CD4-positive, alpha-beta T cell treated with Interleukin-21 for 1 hour (primary cell): ENCODE data around the gene MYH10.
"Not testable (repeated sequence)": the region's sequence is repeated elsewhere in the genome, so short reads cannot be mapped to it uniquely, and the experiment has no call there.

Experiments
- DNase-seq: peaks from one replicate; pipeline ENCODE4 v3.0.0-alpha.2; 2020

MYH10 gene

DNA sequence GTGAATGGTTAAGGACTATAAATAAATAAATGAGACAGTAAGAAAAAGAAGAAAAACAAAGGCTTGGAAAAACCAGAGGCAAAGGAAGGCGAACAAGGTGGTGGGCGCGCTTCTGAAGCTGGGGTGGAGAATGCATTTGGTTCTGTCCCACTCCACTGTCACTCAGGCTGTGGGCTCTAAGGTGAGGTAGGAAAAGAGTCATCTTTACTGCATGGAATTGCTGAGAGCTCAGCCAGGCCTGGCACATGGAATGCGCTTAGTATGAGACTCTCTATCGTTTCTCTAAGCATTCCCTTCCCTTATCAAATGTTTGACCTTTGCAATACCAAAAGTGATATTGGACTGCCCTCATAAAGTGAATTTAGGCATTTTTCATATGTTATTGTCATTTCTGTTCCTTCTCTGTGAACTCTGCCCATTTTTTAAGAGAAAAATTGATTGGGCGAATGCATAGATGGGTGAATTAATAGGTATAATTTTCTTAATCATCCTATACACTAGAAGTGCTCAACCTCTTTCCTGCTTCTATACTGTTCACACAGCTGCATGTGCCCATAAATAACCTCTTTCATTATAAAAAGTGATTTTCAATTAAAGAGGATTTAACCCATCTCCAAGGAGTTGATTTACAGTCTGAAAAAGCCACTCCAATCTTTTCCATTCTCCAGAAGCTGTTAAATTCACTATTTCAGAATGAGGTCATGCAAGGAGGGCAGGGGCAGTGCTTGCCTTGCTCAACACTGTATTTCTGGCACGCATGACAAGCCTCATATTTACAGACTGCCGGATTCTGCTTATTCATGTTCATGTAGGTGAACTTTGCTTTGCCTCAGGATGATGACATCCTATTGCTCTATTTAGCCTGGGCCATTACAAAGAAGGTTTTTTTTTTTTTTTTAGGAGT lies 87.7 kb downstream of the MYH10 start:
- no peak for DNase-seq

DNA sequence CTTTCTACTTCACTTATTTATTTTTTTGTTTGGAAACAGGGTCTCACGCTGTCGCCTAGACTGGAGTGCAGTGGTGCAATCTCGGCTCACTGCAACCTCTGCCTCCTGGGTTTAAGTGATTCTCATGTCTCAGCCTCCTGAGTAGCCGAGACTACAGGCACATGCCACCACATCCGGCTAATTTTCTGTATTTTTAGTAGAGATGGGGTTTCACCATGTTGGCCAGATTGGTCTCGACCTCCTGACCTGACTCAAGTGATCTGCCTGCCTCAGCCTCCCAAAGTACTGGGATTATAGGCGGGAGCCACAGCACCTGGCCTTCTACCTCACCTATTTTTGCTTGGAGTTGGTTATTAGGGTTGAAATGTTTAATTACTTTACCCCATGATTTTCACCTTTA lies 90.5 kb downstream of the MYH10 start:
- DNase-seq = not testable (repeated sequence)

DNA sequence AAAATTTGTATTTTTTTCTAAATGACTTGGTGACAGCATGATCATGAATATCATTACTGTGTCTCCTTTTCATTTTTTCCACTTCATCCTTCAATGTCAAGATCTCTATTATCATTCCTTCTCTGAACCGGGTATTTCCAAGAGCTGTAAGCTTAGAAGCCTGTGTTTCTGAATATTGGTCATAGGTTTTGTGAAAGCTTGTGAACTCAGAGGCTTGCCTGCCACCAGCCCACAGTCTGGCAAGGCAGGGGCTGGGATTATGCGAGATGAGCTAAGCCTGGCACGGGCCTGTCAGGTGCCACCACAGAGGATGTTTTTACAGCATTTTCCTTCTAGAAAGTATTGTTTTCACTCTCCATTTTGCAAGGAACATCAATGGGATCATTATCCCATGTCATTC lies 92.8 kb downstream of the MYH10 start:
- DNase-seq = no peak

DNA sequence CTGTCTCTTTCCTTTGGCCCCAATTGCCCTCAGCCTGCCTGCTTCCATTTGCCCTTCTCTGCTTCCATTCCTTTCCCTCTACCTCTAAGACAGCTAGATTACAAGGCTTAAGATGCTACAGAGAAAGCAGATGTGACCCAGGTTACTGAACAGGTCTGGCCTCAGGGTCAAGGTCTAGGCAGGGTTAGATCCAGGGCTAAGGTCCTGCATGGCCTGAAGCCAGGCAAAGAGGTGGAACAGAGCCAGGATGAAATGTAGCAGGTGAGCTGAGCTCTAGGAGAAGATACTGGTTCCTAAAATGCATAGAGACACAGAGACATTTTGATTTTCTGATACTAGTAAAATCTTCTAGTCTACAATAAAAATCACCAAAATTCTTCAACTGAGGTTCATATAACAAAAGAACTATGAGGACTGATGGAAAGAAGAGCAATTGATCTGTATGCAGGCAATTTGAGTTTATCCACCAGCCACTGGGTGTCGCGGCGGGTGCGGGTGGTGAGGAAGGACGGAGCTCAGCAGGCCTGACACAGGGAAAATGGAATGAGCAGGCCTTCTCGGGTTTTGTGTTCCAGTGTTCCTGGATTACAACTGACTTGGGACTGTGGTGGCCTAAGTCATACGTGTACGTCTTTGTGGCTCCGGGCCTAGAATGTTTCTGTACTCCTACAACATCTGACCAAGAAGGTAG lies 95.9 kb downstream of the MYH10 start:
- DNase-seq = no peak

DNA sequence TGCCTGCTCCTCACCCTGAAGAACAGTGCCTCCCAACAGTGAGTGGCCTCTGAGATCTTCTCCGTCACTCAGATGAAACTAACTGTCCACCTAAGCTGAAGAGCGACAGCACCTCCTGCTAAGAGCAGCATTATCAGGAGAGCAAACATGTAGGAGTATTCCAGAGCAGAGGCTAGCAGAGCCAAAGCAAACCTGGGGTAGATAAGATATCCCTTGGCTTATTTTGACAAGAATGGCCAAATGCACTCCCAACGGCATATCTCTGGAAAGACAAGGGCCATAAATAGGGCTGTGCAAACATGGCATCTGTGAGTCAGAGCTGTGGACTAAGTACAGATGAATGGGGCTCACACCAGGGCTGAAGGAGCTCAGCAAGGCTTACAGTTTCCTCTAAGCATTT lies 98.5 kb downstream of the MYH10 start:
- DNase-seq = no peak

DNA sequence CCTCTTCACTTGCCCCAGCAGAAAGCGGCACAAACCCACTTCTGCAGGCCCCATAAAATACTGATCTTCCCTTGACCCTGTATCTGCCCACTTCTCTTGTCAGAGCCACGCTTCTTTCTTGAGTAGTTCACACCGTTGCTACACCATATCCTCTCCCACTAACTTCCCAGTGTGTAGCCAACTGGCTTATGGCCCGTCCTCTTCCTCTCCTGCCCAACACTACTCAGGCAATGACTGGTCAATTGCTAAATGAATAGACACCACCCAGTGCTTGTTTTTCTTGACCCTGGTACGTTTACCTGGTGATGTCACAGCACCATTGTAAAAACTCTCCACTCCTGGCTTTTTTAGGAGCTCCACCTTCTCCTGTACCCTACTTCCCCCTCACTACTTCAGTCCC lies 107.9 kb downstream of the MYH10 start:
- DNase-seq = no peak

DNA sequence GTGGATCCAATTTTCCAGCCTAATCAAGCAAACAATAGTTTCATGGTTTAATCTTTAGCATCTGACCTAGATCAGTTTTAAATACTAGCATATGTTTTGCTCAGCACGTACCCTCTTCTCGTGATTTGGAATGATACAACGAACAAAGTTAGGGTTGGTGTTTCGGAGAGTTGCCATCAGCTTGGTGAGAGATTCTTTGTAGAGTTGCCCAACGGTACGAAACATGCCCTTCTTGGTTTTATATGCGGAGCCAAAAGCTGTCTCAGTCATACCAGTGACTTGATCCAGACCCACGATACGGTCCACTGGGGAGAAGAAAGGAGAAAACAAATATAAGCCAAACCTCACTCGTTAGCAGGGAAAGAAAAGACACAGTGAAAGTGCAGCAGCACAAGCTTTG lies 109.5 kb downstream of the MYH10 start:
- no peak for DNase-seq

DNA sequence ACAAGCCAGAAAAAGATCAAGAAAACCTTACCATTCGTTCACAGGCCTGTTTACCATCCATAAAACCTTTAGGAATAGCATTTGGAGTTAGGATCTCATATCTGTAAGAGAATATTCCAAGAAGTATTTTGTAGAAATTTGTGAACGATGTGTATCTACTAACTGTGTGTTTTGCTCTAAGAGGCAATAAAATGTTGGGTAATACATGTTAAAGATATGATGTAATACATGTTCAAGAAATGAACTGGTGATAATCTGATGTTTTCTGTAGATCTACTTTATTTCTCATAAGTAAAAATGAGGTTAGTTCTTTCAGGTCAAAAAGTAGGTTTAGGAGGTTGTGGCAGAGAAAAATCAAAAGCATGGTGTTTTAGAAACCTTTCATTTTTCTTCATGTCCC lies 111.7 kb downstream of the MYH10 start:
- no peak for DNase-seq

DNA sequence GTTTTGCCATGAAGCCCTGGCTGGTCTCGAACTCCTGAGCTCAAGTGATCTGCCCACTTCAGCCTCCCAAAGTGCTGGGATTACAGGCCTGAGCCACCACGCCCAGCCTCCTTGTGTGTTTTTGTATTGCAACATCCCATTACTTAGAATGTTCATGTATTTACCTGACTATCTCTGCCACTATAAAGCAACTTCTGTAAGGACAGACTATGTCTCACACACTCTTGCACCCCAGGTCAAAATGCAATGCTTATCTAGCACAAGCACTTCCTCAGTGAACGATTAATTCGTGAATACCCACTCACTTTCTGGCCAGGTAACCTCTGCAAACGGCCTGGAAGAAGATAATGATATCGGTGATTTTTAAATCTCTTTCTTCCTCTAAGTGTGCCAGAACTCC lies 112.2 kb downstream of the MYH10 start:
- no peak for DNase-seq

DNA sequence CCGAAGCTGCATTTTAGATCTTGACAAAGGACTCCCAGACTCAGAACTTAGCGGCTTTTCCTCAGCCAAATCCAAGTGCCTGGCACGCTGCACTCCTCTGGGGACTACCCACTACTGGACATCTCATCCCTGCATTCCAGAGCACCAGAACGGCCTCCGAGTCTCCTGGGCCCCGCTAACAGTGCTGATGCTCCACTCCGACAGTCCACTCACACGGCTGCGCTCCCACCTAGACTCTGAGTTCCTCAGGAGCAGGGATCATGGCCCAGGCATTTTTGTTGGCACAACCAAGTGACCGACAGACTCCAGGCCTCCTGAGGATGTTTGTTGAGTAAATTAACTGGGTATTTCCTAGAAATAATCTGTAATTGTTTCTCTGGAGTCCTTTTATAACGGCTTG lies 115.7 kb downstream of the MYH10 start:
- DNase-seq = no peak

DNA sequence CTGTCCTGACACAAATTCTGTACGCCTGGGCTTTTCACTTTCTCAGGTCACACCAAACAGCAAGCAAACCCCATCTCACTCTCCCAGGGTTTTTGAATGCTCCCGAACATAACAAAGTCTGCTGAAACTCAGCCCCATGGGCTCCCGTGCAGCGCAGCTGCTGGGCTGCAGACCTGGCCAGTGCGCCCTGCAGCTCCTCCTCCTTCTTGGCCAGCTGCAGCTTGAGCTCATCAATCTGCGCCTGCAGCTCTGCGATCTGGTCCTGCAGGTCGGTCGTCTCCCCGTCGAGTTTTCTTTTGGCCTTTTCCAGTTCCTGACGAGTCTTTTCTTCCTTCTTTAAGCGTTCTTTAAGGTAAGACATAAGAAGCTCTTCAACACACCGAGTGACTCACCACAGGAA lies 124.4 kb downstream of the MYH10 start:
- DNase-seq = no peak

DNA sequence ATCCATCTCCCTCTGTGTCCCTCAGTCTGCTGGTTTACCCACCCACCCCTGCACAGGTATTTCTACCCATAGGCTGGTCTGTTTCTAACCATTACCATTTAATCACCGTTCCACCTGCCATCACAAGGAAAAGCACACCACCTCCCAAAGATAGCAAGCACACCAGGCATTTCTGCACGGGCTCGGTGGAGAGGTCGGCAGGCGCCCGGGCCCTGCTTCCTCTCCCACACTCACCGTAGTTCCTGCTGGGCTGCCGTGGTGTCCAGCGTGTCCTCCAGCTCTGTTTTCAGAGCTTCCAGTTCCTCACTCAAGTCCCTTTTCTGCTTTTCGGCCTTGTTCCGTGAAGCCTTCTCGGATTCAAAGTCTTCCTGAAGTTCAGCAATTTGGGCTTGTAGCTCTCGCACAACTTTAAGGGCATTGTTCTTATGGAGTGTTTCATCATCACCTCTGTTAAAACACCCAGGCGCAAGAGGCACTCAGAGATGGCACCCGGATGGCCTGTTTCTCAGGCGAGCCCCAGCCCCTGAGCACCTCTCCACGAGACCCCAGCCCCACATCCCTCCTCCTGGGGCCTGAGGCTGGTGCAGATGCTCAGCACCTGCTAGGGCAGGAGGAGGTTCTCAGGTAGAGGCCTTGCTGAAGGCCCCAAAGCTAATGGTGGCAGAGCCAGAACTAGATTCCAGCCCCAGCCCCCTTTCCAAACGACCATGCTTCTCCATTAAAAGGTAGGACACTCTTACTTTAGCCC lies 125.9 kb downstream of the MYH10 start:
- DNase-seq = no peak

DNA sequence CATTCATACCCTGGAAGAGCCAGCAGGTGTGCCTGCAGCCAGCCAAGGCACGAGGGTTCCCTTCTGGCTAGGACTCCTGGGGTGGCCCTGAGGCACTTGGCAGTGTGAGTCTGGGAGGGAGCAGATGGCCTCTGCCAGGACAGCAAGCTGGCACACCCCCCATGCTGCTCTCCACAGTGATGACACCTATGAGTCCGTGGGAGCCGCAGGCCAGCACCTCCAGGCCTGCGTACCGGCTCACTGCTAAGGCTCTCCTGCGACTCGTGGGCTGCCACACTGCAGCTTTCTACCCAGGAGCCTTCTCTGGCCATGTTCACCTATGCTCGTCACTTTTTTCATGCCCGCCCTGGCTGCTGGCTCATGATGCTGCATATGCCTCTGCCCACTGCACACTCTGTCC lies 126.7 kb downstream of the MYH10 start:
- DNase-seq = no peak

DNA sequence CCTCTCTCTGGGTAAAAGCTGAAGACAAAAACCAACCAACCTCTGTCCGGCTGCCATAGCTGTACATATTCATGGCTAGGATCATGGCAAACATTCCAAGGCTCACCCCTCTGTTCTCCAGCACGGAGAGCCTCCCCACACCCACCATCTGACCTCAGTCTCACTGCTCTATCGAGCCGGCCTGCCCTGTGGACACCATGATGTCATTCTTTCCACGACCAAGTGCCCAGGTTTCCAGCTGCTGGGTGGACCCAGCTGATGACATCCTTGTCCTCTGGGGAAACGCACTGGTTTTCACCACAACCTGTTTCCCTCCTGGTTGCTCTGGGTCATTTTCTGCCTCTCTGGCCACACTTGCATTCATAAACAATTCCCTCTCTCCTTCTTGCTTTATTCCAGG lies 127.2 kb downstream of the MYH10 start:
- DNase-seq = no peak

DNA sequence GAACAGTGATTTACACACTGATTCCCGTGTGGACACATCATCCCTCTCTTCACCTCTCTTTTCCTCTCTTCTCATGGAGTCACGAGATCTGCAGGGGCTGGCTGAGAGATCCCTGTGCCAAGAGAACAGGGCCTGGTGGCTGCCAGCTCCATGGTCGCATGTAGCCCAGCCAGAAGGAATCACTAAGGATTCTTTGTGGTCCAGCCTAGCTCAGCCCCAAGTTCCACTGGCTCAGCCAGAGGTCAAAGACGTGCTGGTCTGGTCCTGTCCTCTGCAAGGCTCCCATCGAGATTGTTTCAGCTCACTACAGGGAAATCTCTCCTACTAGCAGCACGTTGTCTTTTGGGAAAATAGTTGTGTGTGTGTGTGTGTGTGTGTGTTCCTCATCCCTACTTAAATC lies 128.4 kb downstream of the MYH10 start:
- no peak for DNase-seq

DNA sequence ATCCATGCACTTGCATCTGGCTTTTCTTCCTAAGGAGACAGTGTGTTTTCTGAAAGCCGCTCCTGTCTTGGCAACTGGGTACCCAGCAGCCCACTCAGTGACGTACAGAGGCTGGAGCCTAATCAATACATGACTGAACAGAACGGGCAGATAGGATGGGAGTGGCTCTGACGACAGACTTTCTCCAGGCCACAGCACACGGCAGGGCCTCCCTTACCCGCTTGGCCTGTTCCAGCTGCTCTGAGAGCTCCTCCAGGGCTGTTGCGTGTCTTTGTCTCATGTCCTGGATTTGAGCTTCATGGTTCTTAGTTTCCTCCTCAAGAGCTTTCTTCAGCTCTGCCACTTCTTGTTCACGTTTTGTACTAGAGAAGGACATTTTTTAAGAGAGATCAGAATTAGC lies 129.9 kb downstream of the MYH10 start:
- DNase-seq = no peak

DNA sequence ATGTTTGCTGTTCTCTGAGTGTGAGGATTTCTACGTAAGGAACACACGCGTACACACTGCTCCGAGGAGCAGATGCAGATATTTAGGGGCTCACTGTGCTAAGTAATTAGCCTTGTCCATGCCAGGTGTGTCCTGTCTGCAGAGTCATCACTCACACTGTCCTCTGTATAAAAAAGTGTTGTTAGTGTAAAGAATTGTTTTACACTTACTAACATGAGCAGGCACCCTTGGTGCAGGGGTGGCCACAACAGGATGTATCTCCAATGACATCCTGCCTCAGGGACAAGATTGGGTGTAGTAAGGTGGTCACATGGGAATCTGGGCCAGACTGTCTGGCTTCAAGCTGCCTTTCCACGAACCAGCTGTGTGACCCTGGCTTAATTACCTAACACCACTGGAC lies 130.9 kb downstream of the MYH10 start:
- no peak for DNase-seq

DNA sequence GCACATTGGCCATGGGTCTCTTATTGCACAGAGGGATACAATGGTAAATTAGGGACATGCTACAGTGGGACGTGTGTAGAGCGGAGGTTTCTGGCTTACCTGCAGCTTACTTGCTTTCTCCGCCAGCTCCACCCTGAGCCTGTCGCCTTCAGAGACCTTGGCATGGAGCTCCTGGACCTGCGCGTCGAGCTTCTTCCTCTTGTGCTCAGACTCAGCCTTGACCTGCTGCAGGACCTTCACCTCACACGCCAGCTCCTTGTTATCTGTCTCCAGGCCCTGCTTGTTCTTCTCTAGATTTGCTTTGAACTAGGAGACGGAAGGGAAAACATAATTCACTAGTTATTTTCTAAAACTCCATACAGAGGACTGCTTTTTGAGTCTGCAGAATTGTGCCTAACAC lies 131.4 kb downstream of the MYH10 start:
- no peak for DNase-seq

DNA sequence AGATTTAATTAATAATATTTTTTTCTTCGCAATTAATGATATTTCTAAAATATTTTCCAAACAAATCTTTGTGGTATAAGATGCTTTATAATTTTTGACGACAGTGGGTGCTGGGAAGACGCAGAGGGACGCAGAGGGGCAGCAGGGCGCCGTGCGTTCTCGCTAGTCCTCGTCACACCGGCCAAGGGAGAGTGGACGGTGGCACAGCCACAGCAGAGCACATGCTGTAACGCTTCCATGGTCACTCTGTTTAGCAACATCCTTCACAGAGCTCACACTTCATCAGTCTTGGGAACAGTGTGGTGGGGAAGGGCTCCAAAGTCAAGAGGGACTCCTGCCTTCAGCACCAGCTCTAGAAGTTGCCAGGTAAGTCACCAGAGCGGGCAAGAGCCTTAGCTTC lies 134.4 kb downstream of the MYH10 start:
- DNase-seq = no peak

DNA sequence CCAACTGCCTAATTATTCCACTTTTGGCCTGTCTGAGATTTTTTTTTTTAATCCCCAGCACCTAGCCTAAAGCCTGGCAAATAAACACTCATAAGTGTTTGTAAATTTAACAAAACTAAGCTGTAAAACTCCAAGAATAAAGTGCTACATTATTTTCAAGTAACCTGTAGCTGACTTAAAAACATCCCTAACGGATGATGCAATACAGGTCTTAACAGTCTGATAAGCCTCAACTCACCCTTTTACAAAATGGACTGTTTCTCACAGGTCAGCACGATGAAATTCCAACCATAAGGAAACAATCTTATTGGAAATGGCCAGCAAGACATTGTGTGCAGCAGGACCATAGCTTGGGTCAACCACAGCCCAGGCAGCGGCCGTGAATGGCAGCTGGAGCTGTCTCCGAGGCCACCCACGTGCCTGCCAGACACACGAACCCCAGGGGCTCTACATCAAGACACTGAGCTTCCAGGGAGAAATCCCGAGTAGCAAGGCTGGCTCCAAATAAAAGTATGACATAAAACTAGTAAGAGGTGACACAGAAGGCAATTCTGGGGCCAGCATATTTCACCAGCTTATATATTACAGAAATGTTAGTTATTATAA lies 135.9 kb downstream of the MYH10 start:
- no peak for DNase-seq

DNA sequence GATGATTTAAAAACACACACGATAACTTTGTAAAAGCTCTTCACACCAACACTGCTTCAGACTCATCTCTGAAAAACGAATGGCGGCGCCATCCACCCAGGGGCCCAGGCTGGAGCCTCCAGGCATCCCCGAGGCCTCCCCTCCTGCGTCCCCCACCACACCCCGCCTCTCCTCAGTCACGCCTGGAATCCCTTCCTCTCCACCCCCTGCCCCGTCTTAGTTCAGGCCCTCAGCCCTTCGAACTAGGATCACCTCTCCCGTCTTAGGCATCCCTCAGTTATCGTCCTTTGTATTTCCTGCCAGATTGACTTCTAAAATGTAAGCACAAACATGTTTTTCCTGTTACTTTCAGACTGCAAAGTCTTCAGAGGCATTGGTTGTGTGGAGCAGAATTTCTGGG lies 136.5 kb downstream of the MYH10 start:
- no peak for DNase-seq

DNA sequence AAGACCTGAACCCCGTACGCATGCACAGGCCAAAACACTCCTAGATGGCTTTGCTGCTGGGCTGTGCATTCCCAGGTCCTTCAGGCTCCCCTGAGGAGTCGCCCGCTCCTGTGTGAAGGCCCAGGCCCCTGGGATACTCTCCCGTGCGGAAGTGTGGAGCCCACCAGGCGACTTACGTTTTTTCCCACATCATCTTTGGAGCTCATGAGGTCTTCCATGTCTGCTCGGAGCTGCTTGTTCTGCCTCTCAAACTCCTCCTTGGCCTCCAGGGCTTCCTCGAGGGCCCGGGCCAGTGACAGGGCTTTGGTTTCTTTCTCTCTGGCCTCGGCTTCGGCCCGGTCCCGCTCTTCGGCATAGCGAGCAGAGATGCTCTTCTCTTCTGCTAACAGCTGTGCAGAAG lies 138.4 kb downstream of the MYH10 start:
- DNase-seq = no peak

DNA sequence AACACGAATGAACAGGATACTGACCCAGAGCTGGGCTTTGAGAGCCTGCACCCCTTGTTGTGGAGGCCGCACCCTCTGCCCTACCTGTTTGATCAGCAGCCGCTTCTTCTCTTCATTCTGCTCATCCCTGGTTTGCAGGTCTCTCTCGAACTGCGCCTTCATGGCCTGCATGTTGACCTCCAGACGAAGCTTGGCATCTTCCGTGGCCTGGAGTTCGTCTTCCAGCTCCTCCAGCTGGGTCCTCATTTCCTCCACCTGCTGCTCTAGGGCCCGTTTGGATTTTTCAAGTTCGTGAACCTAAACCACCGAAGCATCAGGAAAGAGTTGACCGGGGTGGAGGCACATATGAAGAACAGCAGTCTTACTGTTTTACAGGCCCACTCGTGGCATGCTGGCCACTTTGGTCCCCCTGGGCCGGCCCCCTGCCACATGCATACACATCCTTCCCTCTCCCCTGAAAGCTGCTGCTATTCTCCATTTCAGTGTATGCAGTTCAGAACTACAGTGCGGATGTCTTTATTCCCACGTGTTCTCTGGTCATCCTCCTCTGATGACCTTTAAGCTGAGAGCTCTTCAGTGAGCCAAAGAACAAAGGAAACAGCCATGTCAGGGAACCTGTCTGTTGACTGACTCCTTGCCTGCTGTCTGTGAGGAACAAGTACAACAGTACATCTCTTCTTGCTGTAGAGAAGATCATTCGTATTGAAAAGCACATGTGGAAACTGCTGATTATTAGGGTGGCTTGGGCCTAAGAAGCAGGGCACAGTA lies 140.1 kb downstream of the MYH10 start:
- DNase-seq = no peak
